Retinal pigment epithelial cell (primary cell): Measurements from ENCODE around the gene GNB5.

ENCODE experiments used
- DNase-seq: peaks from one replicate; pipeline ENCODE4 v3.0.0-alpha.2; 2010; ENCODE audit warnings: low read depth
- H3K4me3 ChIP-seq: 2 replicates; pipeline ENCODE4 v1.5.1; 2011; ENCODE audit warnings: mild to moderate bottlenecking, low read length, control low read depth, moderate library complexity
- CTCF ChIP-seq: conservative IDR thresholded peaks from 2 replicates; pipeline ENCODE4 v1.5.1; 2011; ENCODE audit warnings: low read depth, low read length, control low read depth, inconsistent platforms

The GNB5 gene

GRCh38 chr15:52118969-52119749 lies 72.0 kb downstream of the GNB5 start:
- DNase-seq, result no peak
- TF ChIP-seq CTCF, result no peak
- H3K4me3 ChIP-seq, result no peak overlapping the region

- H3K4me3 ChIP-seq, result no peak overlapping the region
- TF ChIP-seq CTCF, result no peak
- DNase-seq, result no peak
Measured at GRCh38 chr15:52117549-52117948, 73.6 kb downstream of the GNB5 start.

GRCh38 chr15:52115598-52116427 lies 75.4 kb downstream of the GNB5 start:
- TF ChIP-seq CTCF, result no peak
- no peak for DNase-seq
- no peak overlapping the region for H3K4me3 ChIP-seq

GRCh38 chr15:52114261-52115055 lies 76.7 kb downstream of the GNB5 start:
- DNase-seq, result no peak
- no peak for TF ChIP-seq CTCF
- no peak overlapping the region for H3K4me3 ChIP-seq

GRCh38 chr15:52113708-52114107 lies 77.5 kb downstream of the GNB5 start:
- no peak overlapping the region for H3K4me3 ChIP-seq
- no peak for DNase-seq
- no peak for TF ChIP-seq CTCF

- no peak for DNase-seq
- H3K4me3 ChIP-seq, result no peak overlapping the region
- TF ChIP-seq CTCF, result no peak
Measured at GRCh38 chr15:52113235-52113634, 78.0 kb downstream of the GNB5 start.
